Endothelial cell of umbilical vein (primary cell): ENCODE data around the gene RELL1. TPM values are rescaled to one million over a fixed set of nuclear protein-coding genes. Genes with fewer than 3 reads are reported as not detected.

Source experiments
- BruUV-seq: library from RNA; stranded (reverse); fragments of 400-500 nt; replicated peaks from 2 replicates; lab custom pipeline; 2021; lab: Mats Ljungman, UMichigan
- CTCF ChIA-PET: fragments of 300-600, 350-600 bp; sonication (Branson Sonifier 250); formaldehyde crosslinking; loops from one replicate; lab custom pipeline; 2021; ENCODE audit warnings: antibody characterized with exemption, inconsistent platforms; lab: Charles Lee
- POLR2A ChIA-PET: fragments of 300-600, 350-600 bp; sonication (Branson Sonifier 250); formaldehyde crosslinking; loops from one replicate; lab custom pipeline; 2021; ENCODE audit warnings: antibody characterized with exemption, inconsistent platforms; lab: Charles Lee
- DNase-seq: peaks from one replicate; pipeline ENCODE4 v3.0.0-alpha.2; 2011; ENCODE audit warnings: low read depth, low spot score
- FAIRE-seq: peaks from 2 replicates; lab custom pipeline; 2011; peaks lifted over from hg19 to GRCh38; lab: Jason Lieb, UNC
- H2AFZ ChIP-seq: 2 replicates; pipeline ENCODE4 v1.6.0; 2012; ENCODE audit warnings: low read depth, low read length, control low read depth, inconsistent platforms
- H3K27ac ChIP-seq: 2 replicates; pipeline ENCODE4 v1.5.1; 2011; ENCODE audit warnings: low read depth, mild to moderate bottlenecking, control low read depth, low read length, moderate library complexity; ENCODE audit not compliant: insufficient read depth
- H3K27me3 ChIP-seq, 2 experiments: 2 replicates each; pipeline versions ENCODE4 v1.6.0 to v1.6.1; 2011; ENCODE audit warnings: low read length in 2 of 2, mixed read lengths in 1 of 2; ENCODE audit not compliant: control insufficient read depth in 2 of 2, insufficient read depth in 2 of 2
- H3K36me3 ChIP-seq, 2 experiments: 2 replicates in 1 of 2; 3 replicates in 1 of 2; pipeline ENCODE4 v1.5.1; 2011; ENCODE audit warnings: low read length in 2 of 2, mild to moderate bottlenecking in 1 of 2, moderate library complexity in 1 of 2; ENCODE audit not compliant: control insufficient read depth in 2 of 2, insufficient read depth in 2 of 2; ENCODE audit errors: extremely low read depth in 1 of 2
- H3K4me1 ChIP-seq: 3 replicates; pipeline ENCODE4 v1.5.1; 2011; ENCODE audit warnings: mild to moderate bottlenecking, low read length; ENCODE audit not compliant: control insufficient read depth, insufficient read depth; ENCODE audit errors: extremely low read depth
- H3K4me2 ChIP-seq: 2 replicates; pipeline ENCODE4 v1.6.1; 2011; ENCODE audit warnings: low read length, control low read depth, mixed read lengths; ENCODE audit not compliant: insufficient read depth
- H3K4me3 ChIP-seq, 3 experiments: fragments of 200-600 bp in 1 of 3; sonication (generic), shearing (Covaris generic) in 1 of 3; replicated peaks in 1 of 3; 2 replicates each; pipeline ENCODE4 v1.5.1; 2011 to 2016; ENCODE audit warnings: control low read depth in 3 of 3, low read length in 3 of 3, mild to moderate bottlenecking in 2 of 3, inconsistent platforms in 1 of 3, low read depth in 1 of 3, moderate library complexity in 1 of 3; ENCODE audit not compliant: insufficient read depth in 1 of 3
- H3K79me2 ChIP-seq: 2 replicates; pipeline ENCODE4 v1.6.0; 2012; ENCODE audit warnings: low read length, inconsistent platforms; ENCODE audit not compliant: control insufficient read depth, insufficient read depth
- H3K9ac ChIP-seq: replicated peaks from 2 replicates; pipeline ENCODE3; 2011; ENCODE audit warnings: low read length, control low read depth; ENCODE audit not compliant: insufficient read depth; ENCODE audit errors: extremely low read depth
- H3K9me1 ChIP-seq: replicated peaks from 3 replicates; pipeline ENCODE4 v1.6.0; 2011; ENCODE audit warnings: mild to moderate bottlenecking, low read length; ENCODE audit not compliant: control insufficient read depth, insufficient read depth; ENCODE audit errors: extremely low read depth
- H3K9me3 ChIP-seq: replicated peaks from 2 replicates; pipeline ENCODE4 v1.5.1; 2012; ENCODE audit warnings: low read length, inconsistent platforms; ENCODE audit not compliant: control insufficient read depth, insufficient read depth
- H4K20me1 ChIP-seq: replicated peaks from 2 replicates; pipeline ENCODE3; 2011; ENCODE audit warnings: mild to moderate bottlenecking, low read length; ENCODE audit not compliant: control insufficient read depth, insufficient read depth; ENCODE audit errors: extremely low read depth
- EZH2 ChIP-seq: IDR thresholded peaks from 2 replicates; pipeline ENCODE4 v1.6.1; 2012; ENCODE audit warnings: borderline replicate concordance, low read depth, mild to moderate bottlenecking, moderate library complexity, low read length, inconsistent platforms; ENCODE audit not compliant: severe bottlenecking
- FOS ChIP-seq: IDR thresholded peaks from 2 replicates; pipeline ENCODE4 v1.6.1; 2011; ENCODE audit warnings: mild to moderate bottlenecking, low read length, moderate library complexity, borderline replicate concordance; ENCODE audit not compliant: insufficient read depth
- GATA2 ChIP-seq: IDR thresholded peaks from 2 replicates; pipeline ENCODE4 v1.7.0; 2011; ENCODE audit warnings: low read depth, mild to moderate bottlenecking, moderate library complexity, mixed read lengths, low read length; ENCODE audit not compliant: insufficient read length, insufficient read depth
- JUN ChIP-seq: IDR thresholded peaks from 2 replicates; pipeline ENCODE4 v1.6.1; 2011; ENCODE audit warnings: borderline replicate concordance, low read depth; ENCODE audit not compliant: insufficient read length, insufficient read depth
- MYC ChIP-seq: IDR thresholded peaks from one replicate; pipeline ENCODE4 v1.6.1; 2011; ENCODE audit warnings: mild to moderate bottlenecking, low read depth, low read length
- POLR2A ChIP-seq: IDR thresholded peaks from 2 replicates; pipeline ENCODE4 v1.6.1; 2012; ENCODE audit warnings: low read depth, mild to moderate bottlenecking, control low read depth, low read length
- POLR2AphosphoS5 ChIP-seq: IDR thresholded peaks from 2 replicates; pipeline ENCODE4 v1.6.1; 2012; ENCODE audit warnings: low read depth, mild to moderate bottlenecking, control low read depth, low read length, moderate library complexity; ENCODE audit not compliant: insufficient read depth
- dilution Hi-C: fragments of 300-500 bp; cut with MboI; formaldehyde crosslinking; loops from one replicate; pipeline ENCODE4 v1.15.0; 2019; ENCODE audit warnings: low sequenced_read_pairs; ENCODE audit not compliant: extremely low pct_ligation_motif_present
- intact Hi-C: fragments of 100-400 bp; cut with micrococcal nuclease; formaldehyde crosslinking; loops from one replicate; pipeline ENCODE4 v1.10.0; 2022
- polyA plus RNA-seq, 4 experiments: library from polyadenylated mRNA; depleted of rRNA in 3 of 4; stranded (reverse) in 3 of 4; unstranded in 1 of 4; fragments of >200 nt; gene quantifications; 2 replicates each; pipeline versions ENCODE4 v1.2.1 to v1.2.3, GENCODE V29; 2011 to 2012; ENCODE audit warnings: missing spikeins in 1 of 4
- total RNA-seq: library from RNA; stranded (reverse); gene quantifications from 2 replicates; pipeline ENCODE4 v1.2.3, GENCODE V29; 2021
- TF ChIP-seq, protein P1 (sequence below), 2 donors: IDR thresholded peaks; 1 replicate in 1 of 2; 2 replicates in 1 of 2; pipeline ENCODE4 v1.5.1; 2011; ENCODE audit warnings: low read length in 2 of 2, mild to moderate bottlenecking in 2 of 2, moderate library complexity in 2 of 2, control low read depth in 1 of 2, inconsistent platforms in 1 of 2, low read depth in 1 of 2; ENCODE audit not compliant: insufficient read depth in 1 of 2; ENCODE audit errors: extremely low read depth in 1 of 2
- TF ChIP-seq, protein P2 (sequence below): IDR thresholded peaks from 2 replicates; pipeline ENCODE4 v1.6.1; 2011; ENCODE audit not compliant: insufficient read depth, insufficient read length

The RELL1 gene
- total and polyA plus RNA-seq, 2 donors (not counting 3 experiments of a cell fraction or from before 2014, with no cell fraction given) = 20.8 to 91.7 TPM

DNA sequence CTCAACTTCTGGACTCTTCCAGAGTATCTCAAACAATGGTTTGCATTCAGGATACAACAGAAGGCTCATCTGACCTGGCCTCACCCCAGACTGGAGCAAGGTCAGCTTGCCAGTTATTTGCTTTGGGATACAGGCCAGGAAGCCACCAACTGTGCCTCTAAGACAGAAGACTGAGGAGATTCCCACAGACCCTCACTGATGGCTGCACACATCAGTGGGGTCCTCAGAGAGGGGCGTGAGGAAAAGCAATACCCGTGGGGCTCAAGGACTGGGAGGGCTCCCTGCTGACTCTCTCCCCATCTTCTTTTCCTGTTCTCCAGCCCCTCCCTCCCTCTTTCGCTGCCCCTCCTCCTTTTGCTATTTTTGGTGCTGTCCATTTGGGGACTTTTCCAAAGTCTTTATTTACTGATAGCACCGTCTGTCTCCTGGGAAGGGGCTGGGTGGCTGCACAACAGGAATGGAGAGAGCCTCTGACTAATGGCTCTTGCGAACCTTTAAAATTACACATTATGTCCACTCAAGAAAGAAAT lies 23.2 kb downstream of the RELL1 start:
- ChIA-PET POLR2A (no interaction called here), CTCF (interaction anchor here (0.6 kb wide), 1 partner anchor 22 kb away, joined by 3 read pairs; no protein-coding TSS in a partner anchor)
- Histone ChIP-seq H3K4me2 (peak overlapping the region; percentile 37), H3K4me1 (peaks cover 64% of the 10 kb centered on the region), H3K9me1 (no peaks in the 10 kb centered on the region), H3K79me2 (peaks cover 66% of the 10 kb centered on the region), H3K36me3 (no peaks in the 10 kb centered on the region), H3K9me3 (no peaks in the 10 kb centered on the region), H3K4me3 (no peak overlapping the region), H3K27ac (peak overlapping the region; percentile 6), H2AFZ (no peak overlapping the region), H3K27me3 (no peaks in the 10 kb centered on the region), H3K9ac (no peak overlapping the region), H4K20me1 (no peaks in the 10 kb centered on the region)
- no TSS peak for BruUV-seq
- intact Hi-C loops = no loop called here
- FAIRE-seq (peak; percentile 66), DNase-seq (no peak)
- TF ChIP-seq EZH2 = no peak
- no peak for TF ChIP-seq JUN
- no peak for TF ChIP-seq MYC
- TF ChIP-seq POLR2AphosphoS5 = no peak
- TF ChIP-seq POLR2A = no peak
- no peak for TF ChIP-seq GATA2
- TF ChIP-seq, protein P1, sequence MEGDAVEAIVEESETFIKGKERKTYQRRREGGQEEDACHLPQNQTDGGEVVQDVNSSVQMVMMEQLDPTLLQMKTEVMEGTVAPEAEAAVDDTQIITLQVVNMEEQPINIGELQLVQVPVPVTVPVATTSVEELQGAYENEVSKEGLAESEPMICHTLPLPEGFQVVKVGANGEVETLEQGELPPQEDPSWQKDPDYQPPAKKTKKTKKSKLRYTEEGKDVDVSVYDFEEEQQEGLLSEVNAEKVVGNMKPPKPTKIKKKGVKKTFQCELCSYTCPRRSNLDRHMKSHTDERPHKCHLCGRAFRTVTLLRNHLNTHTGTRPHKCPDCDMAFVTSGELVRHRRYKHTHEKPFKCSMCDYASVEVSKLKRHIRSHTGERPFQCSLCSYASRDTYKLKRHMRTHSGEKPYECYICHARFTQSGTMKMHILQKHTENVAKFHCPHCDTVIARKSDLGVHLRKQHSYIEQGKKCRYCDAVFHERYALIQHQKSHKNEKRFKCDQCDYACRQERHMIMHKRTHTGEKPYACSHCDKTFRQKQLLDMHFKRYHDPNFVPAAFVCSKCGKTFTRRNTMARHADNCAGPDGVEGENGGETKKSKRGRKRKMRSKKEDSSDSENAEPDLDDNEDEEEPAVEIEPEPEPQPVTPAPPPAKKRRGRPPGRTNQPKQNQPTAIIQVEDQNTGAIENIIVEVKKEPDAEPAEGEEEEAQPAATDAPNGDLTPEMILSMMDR (IDR thresholded peaks at IDR 0.05; ENCODE audit: extremely low read depth in 1 of 2, insufficient read depth in 1 of 2, low read depth in 1 of 2, low read length in 2 of 2) = no peak
- TF ChIP-seq, protein P2, sequence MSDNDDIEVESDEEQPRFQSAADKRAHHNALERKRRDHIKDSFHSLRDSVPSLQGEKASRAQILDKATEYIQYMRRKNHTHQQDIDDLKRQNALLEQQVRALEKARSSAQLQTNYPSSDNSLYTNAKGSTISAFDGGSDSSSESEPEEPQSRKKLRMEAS = no peak
- TF ChIP-seq FOS = no peak
- dilution Hi-C loops = no loop called here
